GM12878 (cell line): Measurements from ENCODE around the gene GALR1. TPM values are rescaled to one million over a fixed set of nuclear protein-coding genes. Genes with fewer than 3 reads are reported as not detected.

ENCODE experiments used
- ATAC-seq: fragments of 200-7000 bp; cut with Tn5 transposase; 3 replicates; pipeline ENCODE4 v1.9.1; 2020; ENCODE audit warnings: mild to moderate bottlenecking, moderate library complexity
- BruUV-seq: library from RNA; stranded (reverse); fragments of 400-500 nt; replicated peaks from 2 replicates; lab custom pipeline; 2021; lab: Mats Ljungman, UMichigan
- CTCF ChIA-PET: fragments of 300-600 bp; sonication (Branson Sonifier 250); formaldehyde crosslinking; extraction: SDS; loops from one replicate; lab custom pipeline; 2021; ENCODE audit warnings: inconsistent platforms; lab: Yijun Ruan, JAX
- POLR2A ChIA-PET: fragments of 350-600 bp; formaldehyde crosslinking; extraction: SDS; loops from one replicate; lab custom pipeline; 2021; ENCODE audit warnings: inconsistent platforms; lab: Charles Lee
- RAD21 ChIA-PET: fragments of 300-600 bp; sonication (Branson Sonifier 250); formaldehyde crosslinking; loops from one replicate; lab custom pipeline; 2023; ENCODE audit warnings: antibody characterized with exemption; ENCODE audit not compliant: unreplicated experiment; lab: Charles Lee
- SMC1A ChIA-PET: fragments of 300-600 bp; sonication (Branson Sonifier 250); formaldehyde crosslinking; loops from one replicate; lab custom pipeline; 2023; ENCODE audit not compliant: unreplicated experiment, uncharacterized antibody; lab: Charles Lee
- DNase-seq: peaks from one replicate; pipeline ENCODE4 v3.0.0-alpha.2; 2011; ENCODE audit warnings: low read depth, low spot score
- FAIRE-seq: peaks from 3 replicates; lab custom pipeline; 2011; peaks lifted over from hg19 to GRCh38; lab: Jason Lieb, UNC
- H2AFZ ChIP-seq: 2 replicates; pipeline ENCODE4 v1.6.0; 2011; ENCODE audit warnings: low read depth, low read length, control low read depth; ENCODE audit not compliant: control insufficient read depth
- H3K27ac ChIP-seq: 2 replicates; pipeline ENCODE4 v1.5.1; 2011; ENCODE audit warnings: control low read depth; ENCODE audit not compliant: control insufficient read depth, insufficient read depth
- H3K27me3 ChIP-seq, 2 experiments: replicated peaks in 1 of 2; 2 replicates each; pipeline versions ENCODE4 v1.6.0 to v1.6.1; 2011; ENCODE audit warnings: low read length in 1 of 2; ENCODE audit not compliant: control insufficient read depth in 2 of 2, insufficient read depth in 2 of 2
- H3K36me3 ChIP-seq, 2 experiments: 2 replicates each; pipeline ENCODE4 v1.5.1; 2011; ENCODE audit warnings: low read length in 1 of 2; ENCODE audit not compliant: control insufficient read depth in 2 of 2, insufficient read depth in 2 of 2
- H3K4me1 ChIP-seq: 2 replicates; pipeline ENCODE4 v1.6.1; 2011; ENCODE audit warnings: mild to moderate bottlenecking, low read length, moderate library complexity, mixed read lengths; ENCODE audit not compliant: control insufficient read depth, insufficient read depth
- H3K4me2 ChIP-seq: 2 replicates; pipeline ENCODE4 v1.6.0; 2011; ENCODE audit warnings: control low read depth; ENCODE audit not compliant: control insufficient read depth, insufficient read depth
- H3K4me3 ChIP-seq: fragments of 200-600 bp; sonication (generic); 2 replicates; pipeline ENCODE4 v1.5.1; 2016
- H3K79me2 ChIP-seq: 2 replicates; pipeline ENCODE4 v1.6.0; 2011; ENCODE audit warnings: low read length; ENCODE audit not compliant: control insufficient read depth, insufficient read depth
- H3K9ac ChIP-seq: 2 replicates; pipeline ENCODE4 v1.8.0; 2011; ENCODE audit warnings: low read length, control low read depth, mixed read lengths; ENCODE audit not compliant: control insufficient read depth, insufficient read depth
- H3K9me3 ChIP-seq: replicated peaks from 3 replicates; pipeline ENCODE4 v1.5.1; 2011; ENCODE audit warnings: mild to moderate bottlenecking, low read length; ENCODE audit not compliant: control insufficient read depth, insufficient read depth
- H4K20me1 ChIP-seq: 2 replicates; pipeline ENCODE4 v1.6.0; 2011; ENCODE audit not compliant: control insufficient read depth, insufficient read depth
- BRCA1 ChIP-seq: IDR thresholded peaks from 2 replicates; pipeline ENCODE4 v1.6.1; 2011; ENCODE audit warnings: low read depth, low read length, improper control_type of control experiment
- CHD4 ChIP-seq: fragments of 200-600 bp; sonication (generic); IDR thresholded peaks from 2 replicates; pipeline ENCODE4 v1.6.1; 2016; ENCODE audit warnings: mild to moderate bottlenecking
- FOXM1 ChIP-seq: IDR thresholded peaks from 2 replicates; pipeline ENCODE4 v1.6.1; 2012; ENCODE audit warnings: low read depth, mild to moderate bottlenecking, inconsistent platforms, low read length, moderate library complexity
- HDGF ChIP-seq: fragments of 450-650 bp; IDR thresholded peaks from 2 replicates; pipeline ENCODE4 v1.6.1; 2016; ENCODE audit warnings: antibody characterized with exemption
- IRF3 ChIP-seq: fragments of 450-650 bp; IDR thresholded peaks from 2 replicates; pipeline ENCODE4 v1.6.1; 2014; ENCODE audit warnings: mild to moderate bottlenecking
- JUNB ChIP-seq: IDR thresholded peaks from 2 replicates; pipeline ENCODE4 v1.6.1; 2016; ENCODE audit warnings: antibody characterized with exemption, mild to moderate bottlenecking
- KLF5 ChIP-seq: fragments of 450-650 bp; IDR thresholded peaks from 2 replicates; pipeline ENCODE4 v1.6.1; 2014; ENCODE audit warnings: mild to moderate bottlenecking; ENCODE audit not compliant: partially characterized antibody
- SIX5 ChIP-seq: IDR thresholded peaks from 2 replicates; pipeline ENCODE4 v1.6.1; 2011; ENCODE audit warnings: mild to moderate bottlenecking, low read depth, low read length, moderate library complexity; ENCODE audit not compliant: severe bottlenecking
- SMAD1 ChIP-seq: fragments of 450-650 bp; IDR thresholded peaks from 2 replicates; pipeline ENCODE4 v1.6.1; 2018; ENCODE audit warnings: mild to moderate bottlenecking, low read depth; ENCODE audit not compliant: partially characterized antibody
- SUPT20H ChIP-seq: IDR thresholded peaks from 2 replicates; pipeline ENCODE4 v1.6.1; 2011; ENCODE audit warnings: low read depth, mild to moderate bottlenecking, low read length, moderate library complexity, borderline replicate concordance; ENCODE audit not compliant: control insufficient read depth
- WGBS: methylation state at CpG from one replicate; pipeline ENCODE4 v1.1.6; 2016; ENCODE audit warnings: low lambda C conversion rate; ENCODE audit not compliant: insufficient replicate concordance, insufficient coverage; ENCODE audit errors: missing lambda C conversion rate; 5-methylcytosine and 5-hydroxymethylcytosine counted together
- in situ Hi-C: fragments of 300-500 bp; cut with MboI; formaldehyde crosslinking; loops from 9 replicates; pipeline ENCODE4 v1.14.3; 2018; ENCODE audit warnings: mixed read lengths
- intact Hi-C: fragments of 100-400 bp; cut with micrococcal nuclease; formaldehyde crosslinking; loops from one replicate; pipeline ENCODE4 v1.14.2; 2022; ENCODE audit not compliant: unreplicated experiment
- polyA plus RNA-seq, 11 experiments: library from polyadenylated mRNA; depleted of rRNA in 4 of 11; unstranded in 6 of 11; stranded (reverse) in 5 of 11; fragments of >200 nt; fragmentation: Nextera tagmentation in 4 of 11; fragmentation: Illumina TruSeq in 1 of 11; extraction: Ambion mirVana in 4 of 11; extraction: Trizol in 1 of 11; gene quantifications; 1 replicate in 1 of 11; 2 replicates in 10 of 11; pipeline versions ENCODE4 v1.2.1 to v1.2.3, GENCODE V29; 2011 to 2016; ENCODE audit warnings: inconsistent platforms in 2 of 11, missing spikeins in 2 of 11, low read depth in 1 of 11
- total RNA-seq, 4 experiments: library from RNA; depleted of rRNA in 3 of 4; stranded (reverse); fragments of >200 nt in 3 of 4; fragmentation: Illumina TruSeq in 1 of 4; extraction: Trizol in 1 of 4; gene quantifications; 2 replicates each; pipeline versions ENCODE4 v1.2.1 to v1.2.3, GENCODE V29; 2013 to 2021

The GALR1 gene
- total and polyA plus RNA-seq, 10 of the 15 experiments (the other 5 are each of a cell fraction or from before 2014, with no cell fraction given): not detected

- no peak for TF ChIP-seq KLF5
These were observed 18.3 kb downstream of the GALR1 start (continued) for GRCh38 chr18:77267969-77268368.

GRCh38 chr18:77268456-77268855 is 18.8 kb downstream of the GALR1 start:
- Histone ChIP-seq H3K36me3 (no peaks in the 10 kb centered on the region), H3K27ac (no peak overlapping the region), H2AFZ (no peak overlapping the region), H3K9ac (no peak overlapping the region), H3K27me3 (no peaks in the 10 kb centered on the region), H3K79me2 (no peaks in the 10 kb centered on the region), H3K4me1 (no peaks in the 10 kb centered on the region), H3K9me3 (no peaks in the 10 kb centered on the region; the same call in 2 of the 3 replicates), H4K20me1 (no peaks in the 10 kb centered on the region), H3K4me3 (no peak overlapping the region), H3K4me2 (no peak overlapping the region)
- ChIA-PET POLR2A (no interaction called here), CTCF (no interaction called here), RAD21 (no interaction called here), SMC1A (no interaction called here)
- ATAC-seq (no peak), FAIRE-seq (no peak), DNase-seq (no peak)
- 37% methylated on average over 9 of the region's 9 CpGs for WGBS
- BruUV-seq: no TSS peak
- intact Hi-C loops: no loop called here
- in situ Hi-C loops: no loop called here
- TF ChIP-seq CHD4: no peak
- no peak for TF ChIP-seq IRF3
- no peak for TF ChIP-seq FOXM1
- no peak for TF ChIP-seq SMAD1
- TF ChIP-seq JUNB: no peak
- no peak for TF ChIP-seq HDGF
- no peak for TF ChIP-seq BRCA1
- no peak for TF ChIP-seq SUPT20H
- TF ChIP-seq SIX5: no peak
